Caco-2 (cell line): ENCODE measurements around the gene ARL5A. TPM values are rescaled to one million over a fixed set of nuclear protein-coding genes. Genes with fewer than 3 reads are reported as not detected.

Experiments used
- BruUV-seq: library from RNA; stranded (reverse); fragments of 400-500 nt; replicated peaks from 2 replicates; lab custom pipeline; 2021; lab: Mats Ljungman, UMichigan
- CTCF ChIA-PET: fragments of 300-600 bp; sonication (Branson Sonifier 250); formaldehyde crosslinking; loops from one replicate; lab custom pipeline; 2022; ENCODE audit warnings: antibody characterized with exemption; lab: Charles Lee
- POLR2A ChIA-PET: fragments of 300-600 bp; sonication (Branson Sonifier 250); formaldehyde crosslinking; loops from one replicate; lab custom pipeline; 2022; ENCODE audit warnings: antibody characterized with exemption; lab: Charles Lee
- DNase-seq, 2 experiments: peaks; one replicate each; pipeline versions ENCODE4 v3.0.0 to v3.0.0-alpha.2; 2020 to 2022
- H3K27me3 ChIP-seq: replicated peaks from 2 replicates; pipeline ENCODE4 v1.6.0; 2011; ENCODE audit warnings: low read length; ENCODE audit not compliant: control insufficient read depth, insufficient read depth
- H3K36me3 ChIP-seq: 2 replicates; pipeline ENCODE4 v1.5.1; 2011; ENCODE audit warnings: low read length; ENCODE audit not compliant: control insufficient read depth, insufficient read depth
- H3K4me1 ChIP-seq: fragments of 250-450 bp; sonication (Bioruptor Pico); 2 replicates; pipeline ENCODE4 v1.5.1; 2020; ENCODE audit warnings: mild to moderate bottlenecking
- H3K4me3 ChIP-seq: 2 replicates; pipeline ENCODE4 v1.5.1; 2011; ENCODE audit warnings: low read depth, mild to moderate bottlenecking, control low read depth, low read length
- H3K9me3 ChIP-seq: fragments of 250-450 bp; sonication (Bioruptor Pico); 2 replicates; pipeline ENCODE4 v1.5.1; 2020; ENCODE audit warnings: mild to moderate bottlenecking, moderate library complexity
- H3K27ac Mint-ChIP-seq: one replicate; pipeline ENCODE4 v1.8.0; 2022; ENCODE audit warnings: mixed read lengths; ENCODE audit not compliant: unreplicated experiment
- H3K27me3 Mint-ChIP-seq: one replicate; pipeline ENCODE4 v1.8.0; 2022; ENCODE audit warnings: mixed read lengths; ENCODE audit not compliant: insufficient read depth, unreplicated experiment
- H3K36me3 Mint-ChIP-seq: one replicate; pipeline ENCODE4 v1.8.0; 2022; ENCODE audit warnings: mild to moderate bottlenecking, mixed read lengths; ENCODE audit not compliant: insufficient read depth, unreplicated experiment
- H3K4me1 Mint-ChIP-seq: one replicate; pipeline ENCODE4 v1.8.0; 2022; ENCODE audit warnings: low read depth, mixed read lengths; ENCODE audit not compliant: unreplicated experiment
- H3K4me3 Mint-ChIP-seq: one replicate; pipeline ENCODE4 v1.8.0; 2022; ENCODE audit warnings: mild to moderate bottlenecking, moderate library complexity, mixed read lengths; ENCODE audit not compliant: unreplicated experiment
- H3K9me3 Mint-ChIP-seq: one replicate; pipeline ENCODE4 v1.8.0; 2022; ENCODE audit warnings: mixed read lengths; ENCODE audit not compliant: unreplicated experiment
- CTCF ChIP-seq, 2 experiments: fragments of 200-600 bp in 1 of 2; IDR thresholded peaks; 1 replicate in 1 of 2; 2 replicates in 1 of 2; pipeline versions ENCODE4 v1.5.1 to v1.8.0; 2011 to 2022; ENCODE audit warnings: antibody characterized with exemption in 1 of 2, control low read depth in 1 of 2, inconsistent platforms in 1 of 2, low read depth in 1 of 2, low read length in 1 of 2, mild to moderate bottlenecking in 1 of 2, moderate library complexity in 1 of 2; ENCODE audit not compliant: insufficient read depth in 1 of 2, severe bottlenecking in 1 of 2, unreplicated experiment in 1 of 2
- intact Hi-C: fragments of 100-400 bp; cut with micrococcal nuclease; formaldehyde crosslinking; loops from one replicate; pipeline ENCODE4 v1.10.0; 2022; ENCODE audit not compliant: unreplicated experiment
- total RNA-seq: library from RNA; stranded (reverse); gene quantifications from 2 replicates; pipeline ENCODE4 v1.2.3, GENCODE V29; 2022

The ARL5A gene
- total RNA-seq, 1 experiment from 2014 or later = 58.3 TPM

GRCh38 chr2:151824886-151825285 is 3.3 kb downstream of the ARL5A start:
- no peak for DNase-seq
- intact Hi-C loops = loop anchor here (5.0 kb wide), 1 partner anchor 127 kb away; no protein-coding TSS in a partner anchor
- no peak overlapping the region for H3K27ac Mint-ChIP-seq
- ChIA-PET CTCF (no interaction called here), POLR2A (no interaction called here)
- no peak overlapping the region for H3K4me3 Mint-ChIP-seq
- TF ChIP-seq CTCF (IDR thresholded peaks at IDR 0.05; ENCODE audit: insufficient read depth in 1 of 2, low read depth in 1 of 2, low read length in 1 of 2, severe bottlenecking in 1 of 2, unreplicated experiment in 1 of 2) = no peak
- Histone ChIP-seq H3K4me3 (no peak overlapping the region), H3K4me1 (peaks cover 12% of the 10 kb centered on the region), H3K27me3 (no peaks in the 10 kb centered on the region), H3K9me3 (no peaks in the 10 kb centered on the region), H3K36me3 (no peaks in the 10 kb centered on the region)
- no peaks in the 10 kb centered on the region for H3K9me3 Mint-ChIP-seq
- no peaks in the 10 kb centered on the region for H3K27me3 Mint-ChIP-seq
- peaks cover 25% of the 10 kb centered on the region for H3K4me1 Mint-ChIP-seq
- BruUV-seq = no TSS peak
- peaks cover 6% of the 10 kb centered on the region for H3K36me3 Mint-ChIP-seq

- no peak for DNase-seq
- ChIA-PET CTCF (interaction anchor here (0.6 kb wide), 1 partner anchor 22 kb away, joined by 3 read pairs; no protein-coding TSS in a partner anchor), POLR2A (no interaction called here)
- intact Hi-C loops = no loop called here
- H3K9me3 ChIP-seq = no peaks in the 10 kb centered on the region
- Mint-ChIP-seq H3K27ac (no peak overlapping the region), H3K4me3 (no peak overlapping the region), H3K9me3 (no peaks in the 10 kb centered on the region), H3K36me3 (peaks cover 6% of the 10 kb centered on the region), H3K4me1 (peaks cover 14% of the 10 kb centered on the region), H3K27me3 (no peaks in the 10 kb centered on the region)
- H3K27me3 ChIP-seq = no peaks in the 10 kb centered on the region
- H3K4me3 ChIP-seq = no peak overlapping the region
- H3K36me3 ChIP-seq = no peaks in the 10 kb centered on the region
- BruUV-seq = no TSS peak
- peaks cover 7% of the 10 kb centered on the region for H3K4me1 ChIP-seq
- no peak for TF ChIP-seq CTCF (IDR thresholded peaks at IDR 0.05; ENCODE audit: insufficient read depth in 1 of 2, low read depth in 1 of 2, low read length in 1 of 2, severe bottlenecking in 1 of 2, unreplicated experiment in 1 of 2)
Measured at GRCh38 chr2:151823651-151824050, 4.6 kb downstream of the ARL5A start.

- no peaks in the 10 kb centered on the region; the same call in 1 of the 2 replicates for H3K27me3 ChIP-seq
- no peak for DNase-seq
- no peaks in the 10 kb centered on the region; the same call in 1 of the 2 replicates for H3K4me1 ChIP-seq
- CTCF ChIA-PET = no interaction called here
- Mint-ChIP-seq H3K4me3 (no peak overlapping the region), H3K4me1 (peaks cover 7% of the 10 kb centered on the region), H3K27me3 (no peaks in the 10 kb centered on the region), H3K27ac (no peak overlapping the region), H3K36me3 (no peaks in the 10 kb centered on the region), H3K9me3 (no peaks in the 10 kb centered on the region)
- no peak overlapping the region for H3K4me3 ChIP-seq
- no TSS peak for BruUV-seq
- H3K36me3 ChIP-seq = peaks cover 5% of the 10 kb centered on the region; the same call in 1 of the 2 replicates
- no peaks in the 10 kb centered on the region for H3K9me3 ChIP-seq
- intact Hi-C loops = no loop called here
- POLR2A ChIA-PET = no interaction called here
- TF ChIP-seq CTCF (IDR thresholded peaks at IDR 0.05; ENCODE audit: insufficient read depth in 1 of 2, low read depth in 1 of 2, low read length in 1 of 2, severe bottlenecking in 1 of 2, unreplicated experiment in 1 of 2) = no peak
Measured at GRCh38 chr2:151819920-151820319, 8.3 kb downstream of the ARL5A start.
